MG63 (cell line): Measurements from ENCODE around the gene TRIM56. TPM values are rescaled to one million over a fixed set of nuclear protein-coding genes. Genes with fewer than 3 reads are reported as not detected.
A peak's percentile ranks its signal among the peaks of the same experiment; 100 is the strongest.
"Not testable (repeated sequence)": the region's sequence is repeated elsewhere in the genome, so short reads cannot be mapped to it uniquely, and the experiment has no call there.

Experiments
- DNase-seq: peaks from one replicate; pipeline ENCODE4 v3.0.0-alpha.2; 2020
- H3K27me3 ChIP-seq: fragments of 250-450 bp; sonication (Bioruptor Pico); 2 replicates; pipeline ENCODE4 v1.5.1; 2020; ENCODE audit warnings: mild to moderate bottlenecking, moderate library complexity
- H3K36me3 ChIP-seq: fragments of 250-450 bp; sonication (Bioruptor Pico); 2 replicates; pipeline ENCODE4 v1.5.1; 2020; ENCODE audit warnings: mild to moderate bottlenecking, moderate library complexity
- H3K4me3 ChIP-seq: fragments of 250-450 bp; sonication (Bioruptor Pico); 2 replicates; pipeline ENCODE4 v1.5.1; 2020; ENCODE audit warnings: mild to moderate bottlenecking, moderate library complexity
- H3K9me3 ChIP-seq: fragments of 250-450 bp; sonication (Bioruptor Pico); 2 replicates; pipeline ENCODE4 v1.5.1; 2020; ENCODE audit warnings: mild to moderate bottlenecking, moderate library complexity
- total RNA-seq: library from RNA; depleted of rRNA; stranded (reverse); fragments of >200 nt; shearing (Covaris generic); gene quantifications from 2 replicates; pipeline ENCODE4 v1.2.3, GENCODE V29; 2014; ENCODE audit warnings: low replicate concordance

TRIM56 gene
- total RNA-seq, 1 experiment from 2014 or later = 2.3 TPM

- H3K36me3 ChIP-seq = no peaks in the 10 kb centered on the region
- H3K27me3 ChIP-seq = no peaks in the 10 kb centered on the region
- H3K4me3 ChIP-seq = no peak overlapping the region
- DNase-seq = no peak
- no peaks in the 10 kb centered on the region for H3K9me3 ChIP-seq
Observed at GRCh38 chr7:101081432-101081831, 3.8 kb upstream of the TRIM56 start.

GRCh38 chr7:101084865-101085161 lies 468 bp upstream of the TRIM56 start:
- no peak for DNase-seq
- peak overlapping the region; percentile 66 for H3K4me3 ChIP-seq

GRCh38 chr7:101087334-101088068 lies 2.2 kb downstream of the TRIM56 start:
- DNase-seq = no peak
- Histone ChIP-seq H3K9me3 (no peaks in the 10 kb centered on the region), H3K36me3 (peaks cover 2% of the 10 kb centered on the region; the same call in 1 of the 2 replicates), H3K4me3 (no peak overlapping the region), H3K27me3 (no peaks in the 10 kb centered on the region)

More at GRCh38 chr7:101084865-101085161, 468 bp upstream of the TRIM56 start:
- peaks cover 2% of the 10 kb centered on the region; the same call in 1 of the 2 replicates for H3K36me3 ChIP-seq
- no peaks in the 10 kb centered on the region for H3K9me3 ChIP-seq
- H3K27me3 ChIP-seq = no peaks in the 10 kb centered on the region

- Histone ChIP-seq H3K27me3 (no peaks in the 10 kb centered on the region), H3K36me3 (peaks cover 2% of the 10 kb centered on the region; the same call in 1 of the 2 replicates), H3K4me3 (no peak overlapping the region), H3K9me3 (no peaks in the 10 kb centered on the region)
- no peak for DNase-seq
Observed at GRCh38 chr7:101088069-101088425, 2.8 kb downstream of the TRIM56 start.

GRCh38 chr7:101088858-101089529 lies 3.7 kb downstream of the TRIM56 start:
- peaks cover 2% of the 10 kb centered on the region; the same call in 1 of the 2 replicates for H3K36me3 ChIP-seq
- no peak overlapping the region for H3K4me3 ChIP-seq
- DNase-seq = no peak
- no peaks in the 10 kb centered on the region for H3K27me3 ChIP-seq
- no peaks in the 10 kb centered on the region for H3K9me3 ChIP-seq

DNA sequence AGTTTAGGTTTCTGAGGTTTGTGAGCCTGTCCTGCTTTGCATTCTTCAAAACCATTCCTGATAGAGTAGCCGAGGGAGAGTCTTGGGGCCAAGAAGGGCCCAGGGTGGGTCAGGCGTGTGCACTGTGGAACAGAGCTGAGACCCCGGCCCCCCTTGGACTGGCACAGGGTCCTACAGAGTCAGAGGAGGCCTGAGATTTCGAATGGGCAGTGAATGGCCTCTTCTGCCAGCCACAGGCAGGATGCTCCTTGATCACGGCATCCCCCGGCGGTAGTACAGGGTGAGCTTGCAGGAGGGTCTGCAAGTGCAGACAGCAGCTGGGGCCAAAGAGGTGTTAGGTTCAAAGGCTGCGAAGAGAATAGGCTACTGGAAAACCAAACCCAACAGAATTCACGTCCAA lies 4.6 kb downstream of the TRIM56 start:
- peaks cover 2% of the 10 kb centered on the region; the same call in 1 of the 2 replicates for H3K36me3 ChIP-seq
- no peaks in the 10 kb centered on the region for H3K9me3 ChIP-seq
- DNase-seq = no peak
- no peak overlapping the region for H3K4me3 ChIP-seq
- no peaks in the 10 kb centered on the region for H3K27me3 ChIP-seq

DNA sequence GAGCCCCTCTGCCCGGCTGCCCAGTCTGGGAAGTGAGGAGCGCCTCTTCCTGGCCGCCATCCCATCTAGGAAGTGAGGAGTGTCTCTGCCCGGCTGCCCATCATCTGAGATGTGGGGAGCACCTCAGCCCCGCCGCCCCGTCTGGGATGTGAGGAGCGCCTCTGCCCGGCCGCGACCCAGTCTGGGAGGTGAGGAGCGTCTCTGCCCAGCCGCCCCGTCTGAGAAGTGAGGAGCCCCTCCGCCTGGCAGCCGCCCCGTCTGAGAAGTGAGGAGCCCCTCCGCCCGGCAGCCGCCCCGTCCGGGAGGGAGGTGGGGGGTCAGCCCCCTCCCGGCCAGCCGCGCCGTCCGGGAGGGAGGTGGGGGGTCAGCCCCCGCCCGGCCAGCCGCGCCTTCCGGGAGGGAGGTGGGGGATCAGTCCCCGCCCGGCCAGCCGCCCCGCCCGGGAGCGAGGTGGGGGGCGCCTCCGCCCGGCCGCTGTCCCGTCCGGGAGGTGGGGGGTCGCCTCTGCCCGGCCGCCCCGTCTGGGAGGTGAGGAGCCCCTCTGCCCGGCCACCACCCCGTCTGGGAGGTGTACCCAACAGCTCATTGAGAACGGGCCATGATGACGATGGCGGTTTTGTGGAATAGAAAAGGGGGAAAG lies 7.1 kb downstream of the TRIM56 start:
- not testable (repeated sequence) for H3K9me3 ChIP-seq, H3K36me3 ChIP-seq, H3K27me3 ChIP-seq, DNase-seq, H3K4me3 ChIP-seq

DNA sequence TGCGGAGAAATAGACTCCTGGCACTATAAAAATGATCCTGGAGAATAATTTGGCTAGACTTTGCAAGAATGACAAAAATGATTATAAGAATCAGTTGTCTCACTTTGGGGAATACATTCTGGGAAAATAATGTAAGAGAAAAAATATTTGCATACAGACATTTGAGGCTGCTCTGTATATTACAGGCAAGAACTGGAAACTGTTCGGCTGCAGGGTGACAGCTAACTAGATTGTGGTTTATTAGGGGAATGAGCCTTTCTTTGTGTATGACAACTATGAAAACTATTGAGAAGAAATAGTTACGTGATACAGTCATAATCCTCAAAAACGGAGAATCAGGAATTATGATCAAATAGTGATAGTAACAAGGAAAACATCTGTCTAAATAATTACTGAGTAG lies 8.6 kb downstream of the TRIM56 start:
- Histone ChIP-seq H3K36me3 (peaks cover under 1% of the 10 kb centered on the region; the same call in 1 of the 2 replicates), H3K9me3 (no peaks in the 10 kb centered on the region), H3K27me3 (no peaks in the 10 kb centered on the region), H3K4me3 (no peak overlapping the region)
- DNase-seq = peak; percentile 37

GRCh38 chr7:101094376-101094775 lies 9.1 kb downstream of the TRIM56 start:
- H3K9me3 ChIP-seq = no peaks in the 10 kb centered on the region
- no peaks in the 10 kb centered on the region for H3K27me3 ChIP-seq
- H3K4me3 ChIP-seq = no peak overlapping the region
- no peaks in the 10 kb centered on the region; the same call in 1 of the 2 replicates for H3K36me3 ChIP-seq
- DNase-seq = no peak

- Histone ChIP-seq H3K4me3 (no peak overlapping the region), H3K36me3 (no peaks in the 10 kb centered on the region; the same call in 1 of the 2 replicates), H3K9me3 (no peaks in the 10 kb centered on the region), H3K27me3 (no peaks in the 10 kb centered on the region)
- DNase-seq = peak; percentile 32
Observed at GRCh38 chr7:101094791-101095375, 9.6 kb downstream of the TRIM56 start.

DNA sequence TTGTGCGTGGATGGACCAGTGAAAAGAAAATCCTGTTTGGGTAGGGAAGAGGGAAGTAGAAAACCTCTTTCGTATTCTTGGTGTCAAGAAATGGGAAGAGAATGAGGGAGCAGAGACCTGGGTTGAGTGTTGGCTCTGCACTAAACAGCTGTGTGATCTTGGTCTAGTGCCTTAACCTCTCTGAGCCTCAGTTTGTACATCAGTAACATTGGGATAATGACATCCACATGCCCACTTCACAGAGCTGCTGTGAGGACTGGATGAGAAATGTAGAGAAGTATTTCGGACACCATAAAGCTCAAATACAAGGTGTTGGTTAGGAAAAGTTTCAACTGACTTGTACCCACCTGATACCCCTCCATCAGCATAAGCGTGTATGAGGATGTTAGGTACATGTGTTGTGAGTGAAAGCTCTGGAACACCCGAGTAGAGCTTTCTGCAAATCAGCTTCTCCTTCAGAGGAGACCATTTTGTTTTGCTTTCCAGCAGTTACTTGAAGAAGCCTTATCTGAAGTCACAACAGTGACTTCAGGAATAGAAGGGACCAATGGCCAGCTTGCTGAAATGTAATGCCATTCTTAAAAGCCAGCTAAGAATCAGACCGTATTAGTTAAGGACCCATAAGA lies 11.2 kb downstream of the TRIM56 start:
- no peak overlapping the region for H3K4me3 ChIP-seq
- H3K36me3 ChIP-seq = no peaks in the 10 kb centered on the region; the same call in 1 of the 2 replicates
- H3K27me3 ChIP-seq = no peaks in the 10 kb centered on the region
- H3K9me3 ChIP-seq = no peaks in the 10 kb centered on the region
- DNase-seq = no peak

DNA sequence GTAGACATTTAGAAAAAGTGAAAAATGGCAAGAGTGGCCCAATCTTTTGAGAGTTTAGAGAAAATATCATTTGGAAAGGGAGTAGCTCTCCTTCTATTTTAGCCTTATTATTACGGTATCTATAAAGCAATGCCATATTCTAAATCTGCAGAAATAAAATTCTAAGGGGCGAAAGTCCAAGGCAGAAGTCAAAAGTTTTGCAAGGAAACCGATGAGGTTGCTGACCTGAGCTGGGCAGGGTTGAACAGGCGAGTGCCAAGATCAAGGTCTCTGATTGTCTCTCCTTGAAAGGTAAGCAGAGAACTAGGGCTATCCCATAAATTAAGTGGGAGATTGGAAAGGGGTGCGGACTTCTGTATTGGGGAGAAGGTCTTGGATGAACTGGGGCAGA lies 11.7 kb downstream of the TRIM56 start:
- H3K27me3 ChIP-seq = no peaks in the 10 kb centered on the region
- no peak for DNase-seq

DNA sequence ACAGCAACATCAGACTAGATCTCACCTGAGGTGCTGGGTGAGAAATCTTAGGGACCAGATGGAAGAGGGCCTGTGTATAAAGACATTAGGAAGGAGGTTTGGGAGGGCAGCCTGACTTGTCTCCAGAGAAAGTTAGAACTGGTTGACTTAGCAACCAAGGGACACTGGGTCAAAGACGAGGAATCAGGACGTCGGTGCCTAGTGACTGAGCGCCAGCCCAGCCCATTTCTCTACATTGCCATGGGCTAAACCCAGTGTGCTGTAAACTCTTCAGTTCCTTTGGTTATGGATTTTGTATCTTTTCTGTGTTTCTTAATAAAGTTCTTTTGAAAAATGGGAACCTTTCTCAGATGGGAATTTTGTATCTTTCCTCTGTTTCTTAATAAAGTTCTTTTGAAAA lies 12.3 kb downstream of the TRIM56 start:
- H3K9me3 ChIP-seq = no peaks in the 10 kb centered on the region
- no peaks in the 10 kb centered on the region; the same call in 1 of the 2 replicates for H3K36me3 ChIP-seq
- no peak for DNase-seq
- H3K27me3 ChIP-seq = no peaks in the 10 kb centered on the region
- H3K4me3 ChIP-seq = no peak overlapping the region

More for the DNA sequence above, 11.7 kb downstream of the TRIM56 start:
- H3K36me3 ChIP-seq = no peaks in the 10 kb centered on the region; the same call in 1 of the 2 replicates
- H3K9me3 ChIP-seq = no peaks in the 10 kb centered on the region
- no peak overlapping the region for H3K4me3 ChIP-seq

DNA sequence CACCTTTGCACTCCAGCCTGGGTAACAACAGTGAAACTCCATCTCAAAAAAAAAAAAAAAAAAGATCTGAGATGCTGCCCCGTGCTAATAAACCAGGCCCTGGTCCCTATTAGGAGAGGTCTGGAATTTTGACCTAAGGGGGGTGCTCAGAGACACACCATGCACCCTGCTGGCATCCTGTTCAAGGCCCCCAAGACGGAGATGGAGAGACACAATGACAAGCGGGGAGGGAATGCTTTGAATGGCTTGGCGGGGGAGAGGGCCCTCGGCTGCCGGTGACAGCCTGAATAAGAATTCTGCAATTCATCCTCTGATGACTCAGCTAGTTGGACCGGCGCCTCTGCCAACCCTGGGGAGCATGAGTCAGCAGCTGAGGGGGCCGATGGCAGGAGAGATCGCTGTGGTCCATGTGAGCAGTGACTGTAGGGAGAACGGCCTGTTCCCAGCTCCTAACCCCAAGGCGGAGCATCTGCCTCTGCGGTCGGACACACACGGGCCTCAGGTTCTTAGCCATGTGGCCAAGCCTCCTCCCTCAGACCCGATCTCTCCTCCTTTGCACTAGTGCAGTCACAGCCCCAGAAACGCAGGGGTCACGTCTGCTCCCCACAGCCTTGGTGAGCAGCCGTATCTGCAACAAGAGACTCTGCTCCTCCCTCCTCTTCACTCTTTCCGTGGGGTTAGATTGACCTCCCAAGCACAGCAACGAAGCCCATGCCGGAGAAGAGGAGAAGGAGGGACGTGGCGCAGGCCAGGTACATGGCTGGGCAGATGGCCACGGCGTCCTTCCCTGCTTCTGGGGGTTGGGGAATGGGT lies 14.9 kb downstream of the TRIM56 start:
- Histone ChIP-seq H3K9me3 (no peaks in the 10 kb centered on the region), H3K36me3 (no peaks in the 10 kb centered on the region), H3K4me3 (no peak overlapping the region), H3K27me3 (no peaks in the 10 kb centered on the region)
- peak; percentile 93 for DNase-seq

DNA sequence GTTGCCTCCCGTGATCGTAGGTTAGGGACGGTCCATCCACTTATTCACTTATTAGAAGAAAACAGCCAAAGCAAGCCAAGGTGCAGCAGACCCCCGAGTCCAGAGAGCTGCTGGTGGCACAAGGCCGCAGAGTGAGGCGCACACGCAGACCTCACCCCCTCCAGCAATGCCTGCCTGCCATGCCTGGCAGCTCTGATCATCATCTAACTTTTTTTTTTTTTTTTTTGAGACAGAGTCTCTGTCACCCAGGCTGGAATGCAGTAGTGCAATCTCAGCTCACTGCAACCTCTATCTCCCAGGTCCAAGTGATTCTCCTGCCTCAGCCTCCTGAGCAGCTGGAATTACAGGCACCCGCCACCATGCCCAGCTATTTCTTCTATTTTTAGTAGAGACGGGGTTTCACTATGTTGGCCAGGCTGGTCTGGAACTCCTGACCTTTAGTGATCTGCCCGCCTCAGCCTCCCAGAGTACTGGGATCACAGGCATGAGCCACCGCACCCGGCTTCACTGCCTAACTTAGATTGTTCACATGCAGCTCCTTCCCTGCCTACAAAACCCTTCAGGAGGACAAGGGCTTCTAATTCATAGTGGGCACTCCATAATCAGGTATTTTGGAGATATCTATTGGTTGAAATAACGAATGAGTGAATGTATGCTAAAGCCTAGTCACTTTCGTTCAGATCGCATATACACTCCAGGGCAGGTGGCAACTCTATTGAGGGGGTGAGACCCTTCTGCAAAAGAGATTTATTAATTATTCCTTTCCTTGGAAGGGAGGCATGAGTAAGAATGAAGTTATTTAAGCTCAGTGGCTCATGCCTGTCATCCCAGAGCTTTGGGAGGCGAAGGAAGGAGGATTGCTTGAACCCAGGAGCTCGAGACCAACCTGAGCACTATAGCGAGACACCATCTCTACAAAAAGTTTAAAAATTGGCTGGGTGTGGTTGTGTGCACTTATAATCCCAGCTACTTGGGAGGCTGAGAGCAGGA lies 15.9 kb downstream of the TRIM56 start:
- Histone ChIP-seq H3K4me3 (no peak overlapping the region), H3K27me3 (no peaks in the 10 kb centered on the region), H3K9me3 (no peaks in the 10 kb centered on the region), H3K36me3 (no peaks in the 10 kb centered on the region)
- DNase-seq = no peak
